ENCODE results near the gene CPLX1.
"Not testable (repeated sequence)": the region's sequence is repeated elsewhere in the genome, so short reads cannot be mapped to it uniquely, and the experiment has no call there.

CPLX1 gene

GRCh38 chr4:784401-785331 lies 41.3 kb downstream of the CPLX1 start:
- Histone ChIP-seq H3K4me3 (ENCODE audit: low read length in 2 of 2) (no peak overlapping the region), H3K36me3 (ENCODE audit: control insufficient read depth in 2 of 2, insufficient read depth in 2 of 2, low read length in 2 of 2) (peaks cover 0 to under 1% of the 10 kb centered on the region in 2 donors), H3K9me3 (ENCODE audit: control insufficient read depth in 2 of 2, low read length in 2 of 2) (no peaks in the 10 kb centered on the region), H3K27me3 (ENCODE audit: control insufficient read depth in 1 of 2, insufficient read depth in 2 of 2, low read length in 2 of 2) (peaks cover 25 to 39% of the 10 kb centered on the region in 2 donors), H3K9ac (ENCODE audit: low read length in 2 of 2) (no peak overlapping the region), H3K4me1 (ENCODE audit: control insufficient read depth, insufficient read depth, low read length) (peaks cover 28% of the 10 kb centered on the region), H3K27ac (ENCODE audit: low read length) (no peak overlapping the region)

GRCh38 chr4:781493-782216 lies 44.3 kb downstream of the CPLX1 start:
- H3K27me3 ChIP-seq (ENCODE audit: control insufficient read depth in 1 of 2, insufficient read depth in 2 of 2, low read length in 2 of 2) = peaks cover 10 to 25% of the 10 kb centered on the region in 2 donors
- H3K9ac ChIP-seq (ENCODE audit: low read length in 2 of 2) = peak overlapping the region; percentile 90 to 96
- no peaks in the 10 kb centered on the region for H3K9me3 ChIP-seq (ENCODE audit: control insufficient read depth in 2 of 2, low read length in 2 of 2)
- H3K27ac ChIP-seq (ENCODE audit: low read length) = peak overlapping the region; percentile 92
- H3K4me3 ChIP-seq (ENCODE audit: low read length in 2 of 2) = peak overlapping the region; percentile 86 to 98
- peaks cover 3 to 16% of the 10 kb centered on the region in 2 donors for H3K36me3 ChIP-seq (ENCODE audit: control insufficient read depth in 2 of 2, insufficient read depth in 2 of 2, low read length in 2 of 2)
- peaks cover 36% of the 10 kb centered on the region for H3K4me1 ChIP-seq (ENCODE audit: control insufficient read depth, insufficient read depth, low read length)

- Histone ChIP-seq H3K36me3 (ENCODE audit: control insufficient read depth in 2 of 2, insufficient read depth in 2 of 2, low read length in 2 of 2) (peaks cover 4 to 16% of the 10 kb centered on the region in 2 donors), H3K4me1 (ENCODE audit: control insufficient read depth, insufficient read depth, low read length) (peaks cover 36% of the 10 kb centered on the region), H3K27ac (ENCODE audit: low read length) (peak overlapping the region; percentile 88), H3K27me3 (ENCODE audit: control insufficient read depth in 1 of 2, insufficient read depth in 2 of 2, low read length in 2 of 2) (peaks cover 10 to 18% of the 10 kb centered on the region in 2 donors), H3K9me3 (ENCODE audit: control insufficient read depth in 2 of 2, low read length in 2 of 2) (no peaks in the 10 kb centered on the region), H3K4me3 (ENCODE audit: low read length in 2 of 2) (peak overlapping the region; percentile 86 to 98), H3K9ac (ENCODE audit: low read length in 2 of 2) (peak overlapping the region; percentile 88 to 96)
Measured at GRCh38 chr4:780716-781492, 45.0 kb downstream of the CPLX1 start.

- not testable (repeated sequence) for H3K9me3 ChIP-seq (ENCODE audit: control insufficient read depth in 2 of 2, low read length in 2 of 2); H3K27ac ChIP-seq (ENCODE audit: low read length)
- peak overlapping the region; percentile 86 to 98 for H3K4me3 ChIP-seq (ENCODE audit: low read length in 2 of 2)
- H3K36me3 ChIP-seq (ENCODE audit: control insufficient read depth in 2 of 2, insufficient read depth in 2 of 2, low read length in 2 of 2) = peaks cover 6 to 19% of the 10 kb centered on the region in 2 donors
- H3K4me1 ChIP-seq (ENCODE audit: control insufficient read depth, insufficient read depth, low read length) = peaks cover 33% of the 10 kb centered on the region
- peak overlapping the region; percentile 88 to 96 for H3K9ac ChIP-seq (ENCODE audit: low read length in 2 of 2)
- H3K27me3 ChIP-seq (ENCODE audit: control insufficient read depth in 1 of 2, insufficient read depth in 2 of 2, low read length in 2 of 2) = peaks cover 7 to 11% of the 10 kb centered on the region in 2 donors
Measured at GRCh38 chr4:780255-780654, 45.7 kb downstream of the CPLX1 start.

GRCh38 chr4:779555-779954 lies 46.4 kb downstream of the CPLX1 start:
- H3K27ac ChIP-seq (ENCODE audit: low read length) = no peak overlapping the region
- H3K36me3 ChIP-seq (ENCODE audit: control insufficient read depth in 2 of 2, insufficient read depth in 2 of 2, low read length in 2 of 2) = peaks cover 8 to 22% of the 10 kb centered on the region in 2 donors
- peaks cover under 1 to 4% of the 10 kb centered on the region in 2 donors for H3K27me3 ChIP-seq (ENCODE audit: control insufficient read depth in 1 of 2, insufficient read depth in 2 of 2, low read length in 2 of 2)
- no peak overlapping the region for H3K9ac ChIP-seq (ENCODE audit: low read length in 2 of 2)
- peaks cover 36% of the 10 kb centered on the region for H3K4me1 ChIP-seq (ENCODE audit: control insufficient read depth, insufficient read depth, low read length)
- no peaks in the 10 kb centered on the region for H3K9me3 ChIP-seq (ENCODE audit: control insufficient read depth in 2 of 2, low read length in 2 of 2)
- peak overlapping the region in 1 of 2 donors; percentile 98 for H3K4me3 ChIP-seq (ENCODE audit: low read length in 2 of 2)

GRCh38 chr4:777520-778262 lies 48.2 kb downstream of the CPLX1 start:
- no peaks in the 10 kb centered on the region for H3K27me3 ChIP-seq (ENCODE audit: control insufficient read depth in 1 of 2, insufficient read depth in 2 of 2, low read length in 2 of 2)
- peaks cover 40% of the 10 kb centered on the region for H3K4me1 ChIP-seq (ENCODE audit: control insufficient read depth, insufficient read depth, low read length)
- H3K27ac ChIP-seq (ENCODE audit: low read length) = no peak overlapping the region
- H3K36me3 ChIP-seq (ENCODE audit: control insufficient read depth in 2 of 2, insufficient read depth in 2 of 2, low read length in 2 of 2) = peaks cover 11 to 27% of the 10 kb centered on the region in 2 donors
- H3K9ac ChIP-seq (ENCODE audit: low read length in 2 of 2) = no peak overlapping the region
- no peaks in the 10 kb centered on the region for H3K9me3 ChIP-seq (ENCODE audit: control insufficient read depth in 2 of 2, low read length in 2 of 2)
- H3K4me3 ChIP-seq (ENCODE audit: low read length in 2 of 2) = no peak overlapping the region

GRCh38 chr4:776743-777441 lies 49.0 kb downstream of the CPLX1 start:
- Histone ChIP-seq H3K9ac (ENCODE audit: low read length in 2 of 2) (no peak overlapping the region), H3K9me3 (ENCODE audit: control insufficient read depth in 2 of 2, low read length in 2 of 2) (no peaks in the 10 kb centered on the region), H3K4me3 (ENCODE audit: low read length in 2 of 2) (no peak overlapping the region), H3K36me3 (ENCODE audit: control insufficient read depth in 2 of 2, insufficient read depth in 2 of 2, low read length in 2 of 2) (peaks cover 11 to 29% of the 10 kb centered on the region in 2 donors), H3K4me1 (ENCODE audit: control insufficient read depth, insufficient read depth, low read length) (peaks cover 34% of the 10 kb centered on the region), H3K27me3 (ENCODE audit: control insufficient read depth in 1 of 2, insufficient read depth in 2 of 2, low read length in 2 of 2) (no peaks in the 10 kb centered on the region), H3K27ac (ENCODE audit: low read length) (no peak overlapping the region)

- H3K4me3 ChIP-seq (ENCODE audit: low read length in 2 of 2); H3K27ac ChIP-seq (ENCODE audit: low read length); H3K9me3 ChIP-seq (ENCODE audit: control insufficient read depth in 2 of 2, low read length in 2 of 2); H3K27me3 ChIP-seq (ENCODE audit: control insufficient read depth in 1 of 2, insufficient read depth in 2 of 2, low read length in 2 of 2); H3K9ac ChIP-seq (ENCODE audit: low read length in 2 of 2): not testable (repeated sequence)
- H3K4me1 ChIP-seq (ENCODE audit: control insufficient read depth, insufficient read depth, low read length) = peaks cover 26% of the 10 kb centered on the region
- H3K36me3 ChIP-seq (ENCODE audit: control insufficient read depth in 2 of 2, insufficient read depth in 2 of 2, low read length in 2 of 2) = peaks cover 11 to 35% of the 10 kb centered on the region in 2 donors
Measured at GRCh38 chr4:775485-775884, 50.4 kb downstream of the CPLX1 start.

- not testable (repeated sequence) for H3K27me3 ChIP-seq (ENCODE audit: control insufficient read depth in 1 of 2, insufficient read depth in 2 of 2, low read length in 2 of 2); H3K4me3 ChIP-seq (ENCODE audit: low read length in 2 of 2); H3K9ac ChIP-seq (ENCODE audit: low read length in 2 of 2); H3K27ac ChIP-seq (ENCODE audit: low read length); H3K9me3 ChIP-seq (ENCODE audit: control insufficient read depth in 2 of 2, low read length in 2 of 2)
- Histone ChIP-seq H3K4me1 (ENCODE audit: control insufficient read depth, insufficient read depth, low read length) (peaks cover 16% of the 10 kb centered on the region), H3K36me3 (ENCODE audit: control insufficient read depth in 2 of 2, insufficient read depth in 2 of 2, low read length in 2 of 2) (peaks cover 19 to 39% of the 10 kb centered on the region in 2 donors)
Measured at GRCh38 chr4:774419-775092, 51.4 kb downstream of the CPLX1 start.

Measured in stomach smooth muscle (tissue), 2 donors.